MM.1S (cell line): ENCODE measurements around the gene MDFI.

Experiments used
- EZH2 ChIP-seq: fragments of 300-600 bp; sonication (generic); optimal IDR thresholded peaks from 2 replicates; pipeline ENCODE3; 2017; ENCODE audit warnings: low read depth, mild to moderate bottlenecking, antibody characterized with exemption, low read length, mixed read lengths
- TF ChIP-seq, protein P1 (sequence below): fragments of 300-600 bp; sonication (generic); IDR thresholded peaks from 2 replicates; pipeline ENCODE4 v1.5.1; 2016; ENCODE audit warnings: antibody characterized with exemption, low read length, mixed read lengths

DNA sequence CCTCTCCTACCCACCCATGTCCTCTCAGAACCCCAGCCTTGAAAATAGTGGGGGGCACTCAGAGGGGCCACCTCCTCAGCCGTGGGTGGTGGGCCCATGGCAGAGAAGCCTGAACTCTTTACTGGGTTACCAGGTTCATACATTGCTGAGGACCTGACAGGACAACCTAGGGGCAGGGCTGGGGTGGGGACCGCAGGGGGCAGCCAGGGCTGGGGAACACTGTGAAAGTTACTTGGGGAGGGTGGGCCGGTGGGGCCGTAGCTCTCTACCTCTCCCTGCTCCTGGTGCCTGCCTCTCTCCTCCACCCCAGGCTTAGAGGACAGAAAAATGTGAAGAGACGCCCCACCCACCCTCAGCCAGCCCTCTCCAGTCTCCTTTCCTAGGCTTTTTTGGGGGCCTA lies 15.4 kb downstream of the MDFI start:
- TF ChIP-seq, protein P1, sequence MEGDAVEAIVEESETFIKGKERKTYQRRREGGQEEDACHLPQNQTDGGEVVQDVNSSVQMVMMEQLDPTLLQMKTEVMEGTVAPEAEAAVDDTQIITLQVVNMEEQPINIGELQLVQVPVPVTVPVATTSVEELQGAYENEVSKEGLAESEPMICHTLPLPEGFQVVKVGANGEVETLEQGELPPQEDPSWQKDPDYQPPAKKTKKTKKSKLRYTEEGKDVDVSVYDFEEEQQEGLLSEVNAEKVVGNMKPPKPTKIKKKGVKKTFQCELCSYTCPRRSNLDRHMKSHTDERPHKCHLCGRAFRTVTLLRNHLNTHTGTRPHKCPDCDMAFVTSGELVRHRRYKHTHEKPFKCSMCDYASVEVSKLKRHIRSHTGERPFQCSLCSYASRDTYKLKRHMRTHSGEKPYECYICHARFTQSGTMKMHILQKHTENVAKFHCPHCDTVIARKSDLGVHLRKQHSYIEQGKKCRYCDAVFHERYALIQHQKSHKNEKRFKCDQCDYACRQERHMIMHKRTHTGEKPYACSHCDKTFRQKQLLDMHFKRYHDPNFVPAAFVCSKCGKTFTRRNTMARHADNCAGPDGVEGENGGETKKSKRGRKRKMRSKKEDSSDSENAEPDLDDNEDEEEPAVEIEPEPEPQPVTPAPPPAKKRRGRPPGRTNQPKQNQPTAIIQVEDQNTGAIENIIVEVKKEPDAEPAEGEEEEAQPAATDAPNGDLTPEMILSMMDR: no peak
- no peak for TF ChIP-seq EZH2
